HG02623 (cell line): ENCODE results near the gene APOBEC3H.

Experiments used
- ATAC-seq: cut with Tn5 transposase; IDR thresholded peaks from one replicate; pipeline ENCODE4 v1.9.1; 2021; ENCODE audit warnings: moderate library complexity; ENCODE audit not compliant: unreplicated experiment

The APOBEC3H gene

GRCh38 chr22:39133871-39134270 is 36.8 kb downstream of the APOBEC3H start:
- no peak for ATAC-seq

- ATAC-seq = no peak
Observed at GRCh38 chr22:39134366-39135091, 37.5 kb downstream of the APOBEC3H start.

GRCh38 chr22:39135092-39135896 is 38.2 kb downstream of the APOBEC3H start:
- no peak for ATAC-seq

- no peak for ATAC-seq
Observed at GRCh38 chr22:39136317-39136716, 39.3 kb downstream of the APOBEC3H start.

GRCh38 chr22:39138357-39138997 is 41.4 kb downstream of the APOBEC3H start:
- no peak for ATAC-seq

- ATAC-seq = no peak
Observed at GRCh38 chr22:39139933-39140332, 42.9 kb downstream of the APOBEC3H start.

- ATAC-seq = no peak
Observed at GRCh38 chr22:39142088-39142680, 45.1 kb downstream of the APOBEC3H start.

GRCh38 chr22:39144101-39144767 is 47.2 kb downstream of the APOBEC3H start:
- peak; percentile 31 for ATAC-seq

GRCh38 chr22:39146256-39147101 is 49.4 kb downstream of the APOBEC3H start:
- ATAC-seq = no peak

GRCh38 chr22:39147335-39148025 is 50.4 kb downstream of the APOBEC3H start:
- no peak for ATAC-seq

- no peak for ATAC-seq
Observed at GRCh38 chr22:39148026-39148726, 51.1 kb downstream of the APOBEC3H start.

GRCh38 chr22:39148727-39149535 is 51.9 kb downstream of the APOBEC3H start:
- ATAC-seq = no peak

GRCh38 chr22:39149915-39150847 is 53.1 kb downstream of the APOBEC3H start:
- no peak for ATAC-seq

- no peak for ATAC-seq
Observed at GRCh38 chr22:39150848-39151215, 53.8 kb downstream of the APOBEC3H start.

- no peak for ATAC-seq
Observed at GRCh38 chr22:39151329-39151975, 54.4 kb downstream of the APOBEC3H start.

GRCh38 chr22:39152024-39152510 is 55.0 kb downstream of the APOBEC3H start:
- no peak for ATAC-seq
